GM21360 (cell line): ENCODE data around the gene SH2D2A.

Experiments used
- ATAC-seq: cut with Tn5 transposase; IDR thresholded peaks from one replicate; pipeline ENCODE4 v1.9.1; 2021; ENCODE audit warnings: mild to moderate bottlenecking, moderate library complexity; ENCODE audit not compliant: unreplicated experiment

Gene SH2D2A

GRCh38 chr1:156805766-156806511 lies 10.7 kb downstream of the SH2D2A start:
- no peak for ATAC-seq

GRCh38 chr1:156804572-156805243 lies 11.9 kb downstream of the SH2D2A start:
- no peak for ATAC-seq

GRCh38 chr1:156804026-156804425 lies 12.6 kb downstream of the SH2D2A start:
- ATAC-seq: no peak

- ATAC-seq: no peak
Observed at GRCh38 chr1:156803086-156803851, 13.4 kb downstream of the SH2D2A start.

DNA sequence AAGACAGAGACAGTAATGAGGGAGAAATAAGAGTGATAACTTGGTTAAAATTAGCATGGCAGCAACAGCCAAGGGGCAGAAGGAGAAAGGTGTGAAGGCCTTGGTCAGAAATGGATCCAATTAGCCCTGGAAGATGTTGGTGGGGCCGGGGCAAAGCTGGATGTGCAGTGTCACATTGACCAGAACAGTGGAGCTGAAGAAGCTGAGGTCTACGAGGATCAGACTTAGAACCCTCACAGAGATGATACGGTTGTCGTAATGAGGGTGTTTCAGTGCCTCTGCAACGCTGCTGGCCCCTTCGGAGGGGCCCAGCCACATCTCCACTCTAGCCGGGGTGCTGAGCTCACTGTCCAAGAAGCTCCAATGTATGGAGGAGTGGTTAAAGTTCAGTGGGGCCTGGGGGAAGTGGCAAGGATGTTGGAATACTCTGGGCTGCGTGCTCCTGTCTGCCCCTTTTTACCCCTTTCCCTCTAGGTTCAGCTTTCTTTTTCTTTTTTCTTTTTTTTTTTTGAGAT lies 14.2 kb downstream of the SH2D2A start:
- ATAC-seq: no peak

DNA sequence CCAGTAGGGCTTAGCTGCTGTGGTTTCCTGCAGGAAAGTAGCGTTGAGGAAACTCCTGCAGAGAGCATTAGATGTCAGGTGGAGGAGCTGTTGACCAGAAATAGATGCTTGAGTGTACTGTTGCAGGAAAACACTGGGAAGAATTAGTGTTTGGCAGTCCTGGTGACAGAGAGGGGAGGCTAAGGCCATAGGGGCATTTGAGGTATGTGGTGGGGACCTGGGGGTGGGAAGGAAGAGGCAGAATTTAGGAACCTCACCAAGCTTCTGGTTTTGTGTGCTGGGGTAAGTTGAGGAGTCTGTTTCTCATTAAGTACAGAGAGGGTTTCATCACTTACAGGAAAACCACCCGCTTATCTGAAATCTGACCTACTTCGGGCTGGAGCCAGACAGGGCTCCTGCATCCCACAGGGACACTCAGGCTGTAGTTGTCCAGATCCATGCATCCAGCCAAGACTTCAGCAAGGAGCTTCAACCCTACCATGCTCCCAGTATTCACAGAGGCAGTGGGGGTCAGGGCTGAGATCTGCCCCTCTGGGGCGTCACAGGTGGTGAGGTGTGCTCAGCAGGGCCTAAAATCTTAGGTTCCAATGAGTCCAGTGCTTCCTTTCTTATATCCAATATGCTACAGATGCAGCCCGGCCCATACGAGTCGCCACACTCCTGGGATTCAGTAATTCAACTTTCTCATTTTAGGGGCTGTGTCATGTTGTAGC lies 15.1 kb downstream of the SH2D2A start:
- ATAC-seq: no peak

- ATAC-seq: no peak
Observed at GRCh38 chr1:156797212-156797871, 19.3 kb downstream of the SH2D2A start.

- ATAC-seq: no peak
Observed at GRCh38 chr1:156796340-156797097, 20.1 kb downstream of the SH2D2A start.

DNA sequence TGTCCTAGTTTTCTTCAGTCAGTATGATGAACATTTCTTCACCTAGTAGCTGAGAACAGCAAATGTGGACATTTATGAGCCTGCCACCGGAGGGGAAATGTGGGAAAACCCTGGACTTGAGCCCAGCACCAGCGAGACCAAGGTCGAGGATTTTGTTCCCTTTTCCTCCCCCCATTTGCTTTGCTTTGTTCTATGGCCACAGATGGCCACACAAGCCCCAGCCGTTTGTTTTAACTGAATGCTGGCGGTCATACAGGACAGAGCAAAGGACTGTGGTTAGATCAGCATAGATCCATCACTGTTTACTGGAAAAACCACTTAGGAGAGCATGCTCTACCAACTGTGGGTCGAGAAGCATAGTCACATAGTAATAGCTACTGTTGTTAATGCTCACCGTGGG lies 20.9 kb downstream of the SH2D2A start:
- ATAC-seq: no peak

- ATAC-seq: no peak
Observed at GRCh38 chr1:156795374-156795733, 21.3 kb downstream of the SH2D2A start.

- ATAC-seq: no peak
Observed at GRCh38 chr1:156794506-156795373, 21.9 kb downstream of the SH2D2A start.

DNA sequence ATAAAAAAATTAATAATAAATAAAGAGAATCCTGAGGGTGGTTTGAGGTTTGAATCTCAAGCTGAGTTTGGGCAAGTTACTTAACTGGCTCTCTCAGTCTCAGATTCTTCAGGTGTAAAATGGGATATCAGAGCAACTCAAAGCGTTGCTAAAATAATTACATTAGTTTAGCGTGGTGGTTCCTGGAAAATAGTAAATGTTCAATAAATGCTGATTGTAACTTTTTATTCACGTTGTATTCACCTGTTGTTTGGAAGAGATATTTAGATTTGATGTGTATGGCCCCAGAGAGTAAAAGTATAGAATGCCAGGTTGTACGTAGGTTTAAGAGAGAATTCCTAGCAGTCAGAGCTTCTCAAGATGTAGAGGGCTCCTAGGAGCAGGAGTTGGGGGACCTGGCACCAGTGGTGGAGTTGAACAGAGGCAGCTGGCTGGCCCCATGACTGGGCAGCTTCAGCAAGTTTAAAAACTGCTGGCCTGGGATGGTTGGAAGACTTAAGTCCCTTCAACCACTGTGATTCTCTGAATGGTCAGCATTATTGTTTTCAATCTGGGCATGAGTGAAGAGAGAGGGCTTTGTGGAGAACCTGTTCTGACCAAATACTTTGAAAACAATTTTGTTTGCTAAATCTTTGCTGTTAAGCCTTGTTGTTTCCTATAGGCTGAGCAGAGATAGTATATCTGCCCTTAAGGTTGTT lies 26.9 kb downstream of the SH2D2A start:
- no peak for ATAC-seq

DNA sequence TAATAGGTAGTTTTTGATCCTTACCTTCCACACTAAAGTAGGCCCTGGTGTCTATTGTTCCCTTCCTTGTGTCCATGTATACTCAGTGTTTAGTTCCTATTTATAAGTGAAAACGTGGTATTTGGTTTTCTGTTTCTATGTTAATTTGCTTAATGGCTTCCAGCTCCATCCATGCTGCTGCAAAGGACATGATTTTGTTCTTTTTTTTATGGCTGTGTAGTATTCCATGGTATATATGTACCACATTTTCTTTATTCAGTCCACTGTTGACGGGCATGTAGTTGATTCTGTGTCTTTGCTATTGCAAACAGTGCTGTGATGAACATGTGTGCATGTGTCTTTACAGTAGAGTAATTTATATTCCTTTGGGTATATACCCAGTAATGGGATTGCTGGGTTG lies 28.5 kb downstream of the SH2D2A start:
- ATAC-seq: no peak

- ATAC-seq: no peak
Observed at GRCh38 chr1:156786640-156787039, 30.0 kb downstream of the SH2D2A start.

DNA sequence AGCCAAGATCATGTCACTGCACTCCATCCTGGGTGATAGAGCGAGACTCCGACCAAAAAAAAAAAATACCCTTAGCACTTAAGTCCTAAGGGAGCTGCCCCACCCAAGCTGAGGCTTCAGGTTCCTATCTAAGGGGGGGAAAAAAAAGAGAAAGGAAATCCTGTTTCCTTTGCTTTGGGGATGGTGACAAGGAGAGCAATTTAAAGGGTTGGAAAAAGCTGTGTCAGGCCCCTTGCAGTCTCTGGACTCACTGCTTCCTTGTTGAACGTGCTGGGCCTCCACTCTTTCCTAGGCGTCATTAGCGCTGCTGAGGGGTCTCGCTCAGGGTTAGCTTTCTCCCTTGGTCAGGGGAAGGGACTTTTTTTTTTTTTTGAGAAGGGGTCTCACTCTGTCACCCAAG lies 31.2 kb downstream of the SH2D2A start:
- no peak for ATAC-seq

- no peak for ATAC-seq
Observed at GRCh38 chr1:156781585-156782186, 35.0 kb downstream of the SH2D2A start.

DNA sequence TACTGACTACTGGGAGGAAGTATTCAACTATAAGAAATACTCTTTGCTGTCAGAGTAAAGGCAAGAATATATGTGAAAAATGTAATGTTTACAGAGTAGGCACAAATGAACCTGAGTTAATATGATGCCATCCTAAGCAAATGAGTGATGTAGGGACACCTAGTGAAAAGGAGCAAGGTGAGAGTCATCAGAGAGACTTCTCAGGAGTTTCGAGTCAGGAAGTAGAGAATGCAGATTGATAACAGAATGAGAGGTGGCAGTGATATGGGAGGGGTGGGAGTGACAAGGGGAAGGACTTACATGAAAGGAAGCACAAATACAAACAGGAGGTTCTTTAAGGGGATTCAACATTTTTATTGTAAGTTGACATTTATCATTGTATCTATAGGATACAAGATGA lies 39.1 kb downstream of the SH2D2A start:
- ATAC-seq: no peak

DNA sequence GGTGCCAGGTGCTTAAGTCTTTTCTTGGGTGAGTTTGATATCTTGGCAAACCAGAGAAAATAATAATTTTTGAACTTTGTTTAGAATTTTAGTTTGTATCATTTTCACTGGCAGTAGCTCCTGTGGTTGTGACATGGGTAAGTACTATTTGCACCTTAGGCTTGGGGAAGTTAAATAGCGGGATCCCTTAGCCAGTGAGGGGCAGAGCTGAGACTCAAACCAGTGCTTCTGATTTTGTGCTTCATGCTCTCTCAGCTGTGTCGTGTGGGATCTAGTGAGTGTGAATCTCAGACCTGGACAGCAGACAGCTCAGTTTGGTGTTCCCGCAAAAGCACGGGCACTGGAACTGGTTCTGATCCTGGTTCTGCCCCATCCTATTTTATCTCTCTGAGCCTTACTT lies 39.7 kb downstream of the SH2D2A start:
- no peak for ATAC-seq
